GM18870 (cell line): ENCODE measurements around the gene PROSER1.
A peak's percentile ranks its signal among the peaks of the same experiment; 100 is the strongest.
"Not testable (repeated sequence)": the region's sequence is repeated elsewhere in the genome, so short reads cannot be mapped to it uniquely, and the experiment has no call there.

Source experiments
- ATAC-seq: cut with Tn5 transposase; IDR thresholded peaks from one replicate; pipeline ENCODE4 v1.9.1; 2021; ENCODE audit warnings: moderate library complexity; ENCODE audit not compliant: unreplicated experiment

The PROSER1 gene

DNA sequence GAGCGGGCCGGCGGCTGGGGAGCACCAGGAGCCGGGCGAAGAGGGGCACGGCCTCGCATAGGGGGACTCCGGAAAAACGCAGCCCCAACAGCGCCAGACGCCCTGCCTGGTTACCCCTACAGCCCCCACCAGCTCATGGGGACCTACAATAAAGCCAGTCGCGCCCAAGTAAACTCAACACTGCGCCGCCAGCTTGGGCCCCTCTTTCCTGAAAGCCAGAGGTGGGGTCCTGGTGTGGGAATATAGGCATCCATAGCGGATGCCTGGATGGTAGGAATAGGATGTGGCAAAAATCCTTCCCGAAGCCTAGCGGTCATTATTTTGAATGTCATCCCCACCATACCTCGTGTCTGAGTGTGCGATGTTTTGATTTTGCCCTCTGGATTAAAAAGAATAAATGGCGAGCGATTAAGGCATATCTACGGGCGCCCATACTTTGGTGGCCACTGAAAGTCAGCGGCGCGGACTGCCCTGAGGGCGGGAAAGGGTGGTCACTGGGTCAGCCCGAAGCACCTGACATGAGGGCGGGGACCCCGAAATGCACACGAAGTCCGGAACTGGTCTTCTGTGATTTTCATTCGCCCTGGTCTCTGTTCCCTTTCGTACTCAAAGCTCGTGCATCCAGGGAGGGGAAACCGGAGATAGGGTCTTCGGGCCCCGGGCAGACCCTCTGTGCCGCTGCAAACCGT lies at the start of gene PROSER1, which contains the start of gene NHLRC3:
Gene PROSER1, minus strand, starts transcription at position 210 of the 689 bp plus-strand sequence. CDS start 847 bp downstream, outside the sequence.
Gene NHLRC3, plus strand, starts transcription at position 577 of the 689 bp plus-strand sequence. CDS start 184 bp downstream, outside the sequence.
- peak; percentile 48 for ATAC-seq

DNA sequence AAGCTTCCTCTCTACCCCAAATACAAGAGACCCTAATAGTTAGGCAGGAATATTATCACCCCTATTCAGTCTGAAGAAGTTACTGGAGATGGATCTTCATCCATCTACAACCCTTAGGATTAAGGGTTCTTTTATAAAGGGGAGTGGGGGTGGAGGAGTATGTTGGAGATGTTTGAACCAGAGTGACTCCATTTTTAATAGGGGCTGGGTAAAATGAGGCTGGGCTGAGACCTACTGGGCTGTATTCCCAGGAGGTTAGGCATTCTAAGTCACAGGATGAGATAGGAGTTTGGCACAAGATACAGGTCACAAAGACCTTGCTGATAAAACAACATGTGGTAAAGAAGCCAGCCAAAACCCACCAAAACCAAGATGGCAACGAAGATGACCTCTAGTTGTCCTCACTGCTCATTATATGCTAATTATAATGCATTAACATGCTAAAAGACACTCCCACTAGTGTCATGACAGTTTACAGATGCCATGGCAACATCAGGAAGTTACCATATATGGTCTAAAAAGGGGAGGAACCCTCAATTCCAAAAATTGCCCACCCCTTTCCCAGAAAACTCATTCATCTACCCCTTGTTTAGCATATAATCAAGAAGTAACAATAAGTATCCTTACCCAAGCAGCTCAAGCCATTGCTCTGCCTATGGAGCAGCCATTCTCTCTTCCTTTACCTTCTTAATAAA lies 48.5 kb upstream of the PROSER1 start:
- not testable (repeated sequence) for ATAC-seq

DNA sequence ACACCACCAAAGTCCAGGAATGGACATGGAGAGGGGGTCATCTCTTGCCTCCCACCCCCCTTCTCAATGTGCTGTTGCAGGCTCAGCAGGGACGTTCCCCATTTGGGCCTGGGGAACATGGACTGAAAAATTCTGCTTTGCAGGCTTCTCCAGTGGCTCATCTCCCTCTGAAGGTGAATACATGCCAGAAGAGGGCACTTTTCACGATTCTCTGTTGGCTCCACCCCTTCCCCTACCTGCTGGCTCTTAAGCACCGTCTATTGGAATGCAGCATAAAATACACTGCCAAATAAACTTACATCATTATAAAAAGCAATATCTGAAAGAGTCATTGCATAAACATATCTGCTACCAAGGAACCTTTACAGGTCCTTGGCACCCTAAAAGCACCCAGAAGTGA lies 36.1 kb upstream of the PROSER1 start:
- no peak for ATAC-seq

DNA sequence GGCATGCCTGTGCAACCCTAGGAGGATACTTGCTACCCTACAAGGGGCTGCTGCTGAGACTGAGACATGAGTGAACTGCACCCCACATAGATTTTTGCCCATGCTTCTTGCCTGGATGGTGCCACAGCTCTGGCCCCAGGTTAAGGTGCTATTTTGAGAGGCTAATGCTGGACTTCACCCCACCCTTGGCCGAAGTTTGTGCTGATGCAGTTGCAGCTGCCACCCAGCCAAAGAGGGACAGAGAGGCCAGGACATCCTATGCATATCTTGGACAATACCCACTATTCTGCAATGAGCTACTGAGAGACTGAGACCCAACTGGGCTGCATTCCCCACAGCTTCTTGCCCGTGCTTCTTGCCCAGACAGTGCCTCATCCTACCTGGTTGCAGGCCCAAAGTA lies 35.0 kb upstream of the PROSER1 start:
- no peak for ATAC-seq

DNA sequence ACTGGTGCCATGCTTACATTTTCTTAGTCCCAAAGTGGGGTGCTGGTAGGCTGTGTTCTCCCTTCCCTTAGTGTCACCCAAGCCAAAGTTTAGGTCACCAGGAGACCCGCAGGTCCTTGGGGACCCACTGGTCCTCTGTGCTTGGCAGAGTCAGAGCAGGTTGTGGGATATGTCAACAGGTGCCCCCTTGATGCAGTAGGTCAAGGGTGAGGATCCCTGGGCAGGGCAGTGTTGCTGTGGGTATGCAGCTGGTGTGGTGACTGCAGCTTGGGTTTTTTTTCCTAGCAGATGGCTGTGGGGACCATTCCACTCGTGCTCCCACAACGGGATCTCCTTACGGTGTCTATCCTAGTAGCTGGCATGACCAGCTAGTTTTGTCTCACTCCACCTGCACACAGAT lies 24.1 kb upstream of the PROSER1 start:
- no peak for ATAC-seq

DNA sequence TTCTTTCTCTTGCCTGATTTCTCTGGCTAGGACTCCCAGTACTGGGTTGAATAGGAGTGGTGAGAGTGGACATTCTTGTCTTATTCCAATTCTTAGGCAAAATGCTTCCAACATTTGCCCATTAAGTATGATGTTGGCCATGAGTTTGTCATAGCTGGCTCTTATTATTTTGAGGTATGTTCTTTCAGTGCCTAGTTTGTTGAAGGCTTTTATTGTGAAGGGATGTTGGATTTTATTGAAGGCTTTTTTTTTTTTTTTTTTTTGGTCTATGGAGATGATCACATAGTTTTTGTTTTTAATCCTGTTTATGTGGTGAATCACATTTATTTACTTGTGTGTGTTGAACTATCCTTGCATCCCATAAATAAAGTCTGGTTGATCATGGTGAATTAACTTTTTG lies 20.2 kb upstream of the PROSER1 start:
- ATAC-seq = no peak

DNA sequence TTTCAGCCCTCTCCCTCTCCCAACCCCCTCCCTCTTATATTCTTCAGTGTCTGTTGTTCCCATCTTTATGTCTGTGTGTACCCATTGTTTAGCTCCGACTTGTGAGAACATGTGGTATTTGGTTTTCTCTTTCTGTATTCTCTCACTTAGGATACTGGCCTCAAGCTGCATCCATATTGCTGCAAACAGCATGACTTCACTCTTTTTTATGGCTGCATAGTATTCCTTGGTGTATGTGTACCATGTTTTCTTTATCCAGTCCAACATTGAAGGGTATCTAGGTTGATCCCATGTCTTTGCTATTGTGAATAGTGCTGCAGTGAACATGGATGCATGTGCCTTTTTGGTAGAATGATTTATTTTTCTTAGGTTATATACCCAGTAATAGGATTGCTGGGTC lies 18.1 kb upstream of the PROSER1 start:
- no peak for ATAC-seq

DNA sequence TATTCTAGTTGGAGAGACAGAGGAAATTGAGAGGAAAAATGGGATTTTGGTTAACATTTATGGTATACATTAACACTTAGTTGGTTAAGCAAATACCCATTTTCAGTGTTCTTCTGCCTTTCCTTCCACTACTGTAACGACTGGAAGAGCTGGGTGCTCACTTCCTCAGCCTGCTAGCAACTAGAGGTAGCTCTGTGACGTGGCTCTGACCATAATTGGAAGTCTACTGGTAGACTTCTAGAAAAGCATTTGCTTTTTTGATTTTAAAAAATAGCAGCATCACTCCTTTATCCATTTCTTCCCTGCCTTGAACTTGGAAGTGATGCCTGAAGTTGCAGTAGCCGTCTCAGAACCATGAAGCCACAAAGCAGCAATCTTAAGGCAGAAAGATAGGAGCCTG lies 16.2 kb upstream of the PROSER1 start:
- no peak for ATAC-seq

DNA sequence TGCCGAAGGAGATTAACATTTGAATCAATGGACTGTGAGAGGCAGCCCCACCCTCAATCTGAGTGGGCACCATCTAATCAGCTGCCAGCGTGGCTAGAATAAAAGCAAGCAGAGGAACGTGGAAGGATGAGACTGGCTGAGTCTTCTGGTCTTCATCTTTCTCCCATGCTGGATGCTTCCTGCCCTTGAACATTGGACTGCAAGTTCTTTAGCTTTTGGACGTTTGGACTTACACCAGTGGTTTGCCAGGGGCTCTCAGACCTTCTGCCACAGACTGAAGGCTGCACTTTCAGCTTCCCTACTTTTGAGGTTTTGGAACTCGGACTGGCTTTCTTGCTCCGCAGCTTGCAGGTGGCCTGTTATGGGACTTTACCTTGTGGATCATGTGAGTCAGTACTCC lies 15.1 kb upstream of the PROSER1 start:
- ATAC-seq = no peak

DNA sequence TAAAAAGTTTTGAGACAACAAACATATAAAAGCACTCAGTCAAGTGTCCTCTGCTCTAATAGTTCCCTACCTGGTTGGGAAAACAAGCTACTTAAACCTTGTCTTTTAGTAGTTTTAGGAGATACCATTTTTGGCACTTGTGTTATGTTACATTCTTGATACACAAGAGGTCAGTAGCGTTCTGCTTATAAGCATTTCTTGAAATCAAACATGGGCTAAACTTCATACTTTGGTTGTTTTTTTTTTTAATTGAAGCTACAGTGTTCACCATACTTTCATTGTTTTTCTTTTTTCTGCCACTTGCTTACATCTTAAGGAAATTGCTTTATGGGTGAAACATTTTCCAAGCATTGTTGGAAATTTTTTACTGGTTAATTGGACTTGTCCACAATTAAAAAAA lies 13.3 kb upstream of the PROSER1 start:
- ATAC-seq = no peak

DNA sequence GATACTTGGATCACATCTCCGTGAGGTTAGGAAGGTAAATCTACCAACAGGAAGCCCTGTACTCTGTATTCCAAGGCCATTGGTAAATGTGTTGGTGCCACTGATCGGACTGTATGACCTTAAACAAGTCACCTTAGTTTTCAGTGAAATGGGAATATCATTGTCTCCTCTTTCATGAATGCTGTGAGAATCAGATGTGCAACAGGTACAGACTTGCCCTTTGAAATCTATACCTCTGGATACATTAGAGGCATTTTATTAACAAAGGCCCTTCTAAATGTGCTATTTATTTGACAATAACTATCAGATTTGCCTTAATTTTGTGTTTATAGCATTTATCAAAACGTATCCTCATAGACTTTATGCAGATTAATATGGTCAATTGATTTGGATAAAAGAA lies 11.4 kb upstream of the PROSER1 start:
- ATAC-seq = no peak

DNA sequence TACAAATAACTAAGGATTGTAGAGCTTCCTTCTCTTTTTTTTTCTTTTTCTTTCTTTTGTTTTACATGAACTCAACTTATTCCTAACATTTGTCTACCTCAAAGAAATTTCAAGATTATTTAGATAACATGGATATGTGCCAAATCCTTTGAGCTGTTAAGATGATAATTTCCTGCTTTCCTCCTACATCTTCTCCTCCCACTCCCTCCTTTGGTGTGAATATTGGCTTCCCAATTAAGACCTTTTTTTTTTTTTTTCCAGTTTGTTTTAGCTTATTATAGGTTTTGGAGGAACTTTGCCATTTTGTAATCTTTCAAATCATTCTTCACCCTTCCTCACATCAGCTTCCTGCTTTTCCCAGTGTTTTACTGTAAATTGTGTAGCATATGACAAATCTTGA lies 10.9 kb upstream of the PROSER1 start:
- no peak for ATAC-seq

DNA sequence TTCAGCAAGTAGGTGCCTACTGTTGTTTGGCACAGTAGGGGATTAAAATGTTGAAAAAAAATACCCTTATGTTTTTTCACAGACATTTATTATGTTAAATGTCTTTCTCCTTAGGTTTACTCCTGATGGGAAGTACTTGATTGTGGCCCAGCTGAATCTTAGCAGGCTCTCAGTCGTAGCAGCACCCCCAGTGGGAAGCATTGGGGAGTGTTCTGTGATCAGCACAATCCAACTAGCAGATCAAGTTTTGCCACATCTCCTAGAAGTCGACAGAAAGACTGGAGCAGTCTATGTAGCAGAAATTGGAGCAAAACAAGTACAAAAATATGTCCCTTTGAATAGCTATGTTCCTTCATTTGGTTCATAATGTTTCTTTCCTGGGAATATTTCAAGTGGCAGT lies 9.7 kb upstream of the PROSER1 start:
- no peak for ATAC-seq

DNA sequence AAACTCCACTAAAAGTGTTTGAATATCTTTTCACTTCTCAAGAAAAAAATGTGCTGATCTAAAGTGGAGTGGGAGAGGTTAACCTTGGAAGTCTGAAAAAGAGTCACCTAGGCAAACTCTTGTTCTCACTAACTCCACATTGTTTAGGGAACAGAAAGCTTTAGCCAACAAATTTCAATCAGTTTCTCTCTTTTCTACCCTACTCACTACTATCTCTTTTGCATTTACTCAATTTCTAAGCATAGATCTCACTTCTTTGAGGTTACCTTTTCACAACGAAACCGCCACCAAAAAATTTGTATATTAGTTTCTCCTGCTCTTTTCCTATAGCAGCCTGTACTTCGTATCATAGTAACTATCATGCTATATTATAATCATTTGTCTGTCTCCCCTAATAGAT lies 6.6 kb upstream of the PROSER1 start:
- ATAC-seq = peak; percentile 86

DNA sequence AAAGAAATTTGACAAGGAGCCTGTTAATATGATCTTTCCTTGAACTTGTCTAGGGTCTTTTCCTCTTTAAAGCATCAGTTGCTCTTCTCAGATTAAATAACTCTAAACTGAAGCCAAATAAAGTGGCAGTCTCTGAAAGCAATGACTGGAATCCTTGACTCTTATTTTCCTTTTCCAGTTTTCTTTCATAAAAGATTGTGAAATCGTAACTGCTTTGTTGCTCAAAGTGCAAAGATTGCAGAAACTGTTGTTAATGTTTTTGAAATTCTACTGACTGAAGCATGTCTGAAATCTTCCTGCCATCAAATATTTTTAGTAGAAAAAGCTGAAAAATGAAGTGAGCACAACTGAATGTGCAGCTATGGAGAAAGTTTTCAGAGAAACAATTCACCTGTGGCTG lies 2.3 kb upstream of the PROSER1 start:
- no peak for ATAC-seq

DNA sequence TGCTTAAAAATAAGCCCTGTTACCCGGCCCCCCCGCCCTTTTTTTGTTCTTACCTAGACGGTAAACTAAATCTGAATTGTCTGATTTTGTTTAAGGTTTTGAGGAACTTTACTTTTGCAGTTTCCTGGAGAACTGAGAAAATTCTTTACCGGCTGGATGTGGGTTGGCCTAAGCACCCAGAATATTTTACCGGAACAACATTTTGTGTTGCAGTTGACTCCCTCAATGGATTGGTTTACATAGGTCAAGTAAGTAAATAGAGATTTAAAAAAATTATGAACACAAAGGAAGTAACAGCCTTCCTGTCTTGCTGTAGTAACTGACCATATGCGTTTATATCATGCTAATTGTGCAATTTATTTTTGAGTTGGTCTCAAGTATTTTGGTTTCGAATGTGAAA lies 1.2 kb upstream of the PROSER1 start:
- no peak for ATAC-seq

DNA sequence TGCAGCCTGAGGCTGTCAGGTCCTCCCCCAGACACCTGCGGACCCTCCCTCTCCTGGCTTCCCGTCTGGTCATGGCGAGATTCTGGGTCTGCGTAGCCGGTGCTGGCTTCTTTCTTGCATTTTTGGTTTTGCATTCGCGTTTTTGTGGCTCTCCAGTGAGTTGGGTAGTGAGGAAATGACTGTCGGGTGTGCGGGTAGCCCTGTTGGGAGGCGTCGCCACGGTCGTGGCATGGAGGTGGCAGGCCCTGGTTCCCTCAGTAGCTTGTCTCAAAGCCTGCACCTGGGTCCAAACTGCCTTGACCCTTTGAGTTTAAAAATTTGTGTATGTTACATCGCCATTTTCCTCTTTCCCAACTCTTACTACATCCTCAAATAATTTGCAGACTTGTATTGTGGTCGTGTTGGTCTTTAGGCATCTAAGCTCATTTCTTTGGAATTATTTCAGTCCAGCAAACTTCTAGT lies 711 bp upstream of the PROSER1 start:
- ATAC-seq = peak; percentile 35

DNA sequence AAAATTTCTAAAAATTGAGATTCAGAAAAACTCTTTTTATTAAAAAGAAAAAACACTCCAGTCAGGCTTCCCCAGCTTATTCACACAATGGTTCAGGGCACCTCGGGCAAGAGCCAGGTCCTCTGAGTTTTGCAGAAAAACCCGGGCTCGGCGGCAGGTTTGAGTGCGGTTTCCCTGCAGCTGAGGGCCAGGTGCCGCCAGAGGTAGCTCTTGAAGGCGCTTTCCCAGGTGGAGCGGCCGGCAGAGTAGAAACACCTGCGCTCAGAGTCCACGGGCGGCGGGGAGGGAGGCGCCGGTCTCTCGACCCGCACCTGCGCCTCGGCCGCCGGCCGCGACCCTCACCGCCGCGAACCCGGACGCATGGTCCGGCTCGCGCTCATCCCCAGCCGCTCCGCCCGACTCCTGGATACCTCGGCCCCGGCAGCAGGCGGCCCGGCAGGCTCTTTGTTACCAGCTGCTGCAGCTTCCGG lies 444 bp downstream of the PROSER1 start:
- peak; percentile 14 for ATAC-seq

DNA sequence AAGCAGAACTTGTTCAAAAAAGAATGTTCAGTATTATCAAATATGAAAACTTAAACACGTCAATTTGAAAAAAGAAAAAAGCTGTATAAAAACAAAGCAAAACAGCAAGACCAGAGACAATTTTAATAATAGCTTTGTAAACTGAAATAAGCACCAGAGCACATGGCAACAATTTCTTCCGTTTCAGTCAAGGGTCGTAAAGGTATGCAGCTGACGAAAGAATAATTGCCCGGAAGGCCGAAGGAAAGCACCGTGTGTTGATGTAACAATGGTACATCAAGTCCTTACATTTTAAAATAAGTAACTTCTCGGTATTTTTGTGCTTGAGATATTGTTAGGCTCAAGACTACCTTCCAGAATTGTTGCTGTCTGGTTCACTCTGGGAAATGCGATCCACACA lies 1.7 kb downstream of the PROSER1 start:
- no peak for ATAC-seq

DNA sequence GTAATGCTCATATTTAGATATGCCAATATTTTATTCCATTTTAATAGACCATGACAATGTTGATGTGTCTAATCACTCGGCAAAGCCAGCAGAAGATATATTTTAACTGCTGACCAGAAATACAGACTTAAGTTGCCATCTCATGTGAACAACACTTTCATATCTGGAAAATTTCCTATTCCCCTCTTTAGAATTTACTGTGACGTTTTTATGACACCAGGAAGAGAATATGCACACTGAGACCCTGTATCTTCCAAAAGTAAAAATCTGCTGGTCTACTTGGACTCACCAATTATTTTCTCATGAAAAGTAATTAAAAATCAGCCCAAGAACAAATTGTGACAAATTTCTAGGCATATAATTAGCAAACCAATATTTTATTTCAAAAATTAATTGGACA lies 2.1 kb downstream of the PROSER1 start:
- ATAC-seq = no peak

DNA sequence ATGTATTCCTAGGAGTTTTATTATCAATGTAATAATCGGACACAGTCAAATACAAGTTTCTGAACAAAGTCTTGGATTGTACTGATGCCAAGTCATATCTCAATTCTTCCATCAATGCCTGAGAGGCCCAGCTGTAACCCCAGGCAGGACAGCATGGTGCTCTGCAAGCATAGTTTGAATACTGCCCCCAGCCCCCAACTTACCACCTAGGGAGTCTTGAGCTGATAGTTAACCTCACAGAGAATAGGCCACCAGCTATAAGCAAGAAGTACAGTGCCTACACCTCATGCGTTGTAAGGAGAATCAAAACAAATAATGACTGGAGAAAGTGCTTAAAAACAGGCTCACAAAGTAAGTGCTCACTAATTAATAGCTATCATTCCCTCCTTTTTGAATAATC lies 2.7 kb downstream of the PROSER1 start:
- ATAC-seq = no peak

DNA sequence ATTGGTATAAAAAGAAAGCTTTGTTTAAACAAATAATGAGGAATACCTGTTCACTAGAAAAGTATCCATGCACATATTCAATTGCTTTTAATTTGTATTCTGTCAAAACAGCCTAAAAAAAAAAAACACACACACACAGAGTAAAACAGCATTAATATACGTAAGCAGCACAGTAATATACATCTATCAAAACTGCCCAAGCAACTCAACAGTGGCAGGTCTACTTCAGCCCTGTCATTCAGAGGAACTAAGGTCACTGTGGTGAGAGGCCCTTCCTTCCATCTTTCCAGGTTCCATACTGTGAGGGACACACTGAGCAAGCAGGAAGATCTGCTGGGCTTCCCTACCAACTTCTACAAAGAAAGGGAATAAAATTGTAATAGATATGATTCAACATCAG lies 3.8 kb downstream of the PROSER1 start:
- ATAC-seq = no peak
